VCaP (cell line): Measurements from ENCODE around the gene PLAAT3.

Experiments used
- H3K27ac ChIP-seq: fragments of 450-650 bp; 2 replicates; pipeline ENCODE4 v1.5.1; 2017
- TF ChIP-seq, protein P1 (sequence below): fragments of 450-650 bp; conservative IDR thresholded peaks from 2 replicates; pipeline ENCODE4 v1.5.1; 2017; ENCODE audit warnings: mild to moderate bottlenecking, moderate library complexity

Gene PLAAT3

DNA sequence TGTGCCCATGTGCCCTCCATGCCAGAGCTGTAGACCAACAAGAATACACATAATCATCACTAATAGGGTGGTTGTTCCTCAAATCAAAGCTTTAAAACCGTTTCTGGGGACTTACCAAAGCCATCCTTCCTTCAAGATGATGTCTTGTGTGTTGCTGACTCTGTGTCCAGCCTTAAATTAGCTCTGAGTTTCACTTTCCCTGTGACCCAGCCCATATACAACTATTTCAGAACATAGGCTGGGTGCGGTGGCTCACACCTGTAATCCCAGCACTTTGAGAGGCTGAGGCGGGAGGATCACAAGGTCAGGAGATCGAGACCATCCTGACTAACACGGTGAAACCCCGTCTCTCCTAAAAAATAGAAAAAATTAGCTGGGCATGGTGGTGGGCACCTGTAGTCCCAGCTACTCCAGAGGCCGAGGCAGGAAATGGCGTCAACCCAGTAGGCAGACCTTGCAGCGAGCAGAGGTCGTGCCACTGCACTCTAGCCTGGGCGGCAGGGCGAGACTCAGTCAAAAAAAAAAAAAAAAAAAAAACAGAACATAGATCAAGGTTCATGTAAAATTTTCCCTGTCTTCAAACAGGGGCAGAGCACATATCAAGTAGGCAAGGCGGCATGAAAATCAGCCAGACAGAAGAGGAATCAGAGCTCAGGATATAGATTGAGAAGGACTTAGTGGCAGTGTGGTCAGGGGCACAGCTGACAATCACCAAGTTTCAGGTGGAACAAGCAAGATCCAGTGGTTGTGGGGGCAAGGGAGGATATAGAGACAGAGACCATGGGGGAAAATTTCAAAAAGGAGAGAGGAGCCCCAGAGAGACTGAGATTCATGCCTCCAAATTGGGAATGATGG lies 50.8 kb downstream of the PLAAT3 start, which contains the start of gene PLAAT2:
Gene PLAAT2 (minus strand): TSS at position 179 of the 855 bp plus-strand sequence. CDS start 55 bp downstream, at position 124.
- TF ChIP-seq, protein P1, sequence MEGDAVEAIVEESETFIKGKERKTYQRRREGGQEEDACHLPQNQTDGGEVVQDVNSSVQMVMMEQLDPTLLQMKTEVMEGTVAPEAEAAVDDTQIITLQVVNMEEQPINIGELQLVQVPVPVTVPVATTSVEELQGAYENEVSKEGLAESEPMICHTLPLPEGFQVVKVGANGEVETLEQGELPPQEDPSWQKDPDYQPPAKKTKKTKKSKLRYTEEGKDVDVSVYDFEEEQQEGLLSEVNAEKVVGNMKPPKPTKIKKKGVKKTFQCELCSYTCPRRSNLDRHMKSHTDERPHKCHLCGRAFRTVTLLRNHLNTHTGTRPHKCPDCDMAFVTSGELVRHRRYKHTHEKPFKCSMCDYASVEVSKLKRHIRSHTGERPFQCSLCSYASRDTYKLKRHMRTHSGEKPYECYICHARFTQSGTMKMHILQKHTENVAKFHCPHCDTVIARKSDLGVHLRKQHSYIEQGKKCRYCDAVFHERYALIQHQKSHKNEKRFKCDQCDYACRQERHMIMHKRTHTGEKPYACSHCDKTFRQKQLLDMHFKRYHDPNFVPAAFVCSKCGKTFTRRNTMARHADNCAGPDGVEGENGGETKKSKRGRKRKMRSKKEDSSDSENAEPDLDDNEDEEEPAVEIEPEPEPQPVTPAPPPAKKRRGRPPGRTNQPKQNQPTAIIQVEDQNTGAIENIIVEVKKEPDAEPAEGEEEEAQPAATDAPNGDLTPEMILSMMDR: no peak
- no peak within 1 kb of the TSS for H3K27ac ChIP-seq

DNA sequence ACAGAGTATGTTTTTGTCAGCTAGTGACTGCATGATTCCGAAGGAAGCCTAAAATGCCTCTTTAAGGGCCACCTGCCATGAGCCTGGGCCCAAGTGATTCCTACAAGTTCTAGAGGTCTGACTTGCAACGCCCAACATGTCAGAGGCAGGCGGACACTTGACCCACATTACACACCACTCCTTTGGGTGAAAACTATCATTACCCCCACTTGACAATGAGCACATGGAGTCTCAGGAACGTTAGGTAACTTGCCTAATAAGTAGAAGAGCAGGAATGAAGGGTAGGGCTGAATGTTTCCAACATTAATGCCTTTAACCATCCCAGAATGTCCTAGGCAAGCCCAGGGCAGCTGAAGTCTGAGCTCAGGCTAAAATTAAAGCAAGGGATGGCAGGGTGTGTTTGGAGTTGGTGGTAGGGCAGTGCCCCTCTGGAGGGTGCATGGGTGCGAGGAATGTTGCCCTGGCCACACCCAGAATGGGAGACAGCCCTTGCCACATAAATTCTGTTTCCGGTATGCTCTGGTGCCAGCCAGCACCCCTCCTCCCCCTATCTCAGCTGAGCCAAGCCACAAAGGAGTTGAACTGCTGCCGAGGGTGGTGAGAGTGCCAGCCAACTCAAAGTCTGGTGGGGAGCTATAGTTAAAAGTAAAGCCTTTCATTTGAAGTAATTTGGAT lies 53.6 kb downstream of the PLAAT3 start:
- no peak overlapping the region for H3K27ac ChIP-seq
- TF ChIP-seq, protein P1: no peak

DNA sequence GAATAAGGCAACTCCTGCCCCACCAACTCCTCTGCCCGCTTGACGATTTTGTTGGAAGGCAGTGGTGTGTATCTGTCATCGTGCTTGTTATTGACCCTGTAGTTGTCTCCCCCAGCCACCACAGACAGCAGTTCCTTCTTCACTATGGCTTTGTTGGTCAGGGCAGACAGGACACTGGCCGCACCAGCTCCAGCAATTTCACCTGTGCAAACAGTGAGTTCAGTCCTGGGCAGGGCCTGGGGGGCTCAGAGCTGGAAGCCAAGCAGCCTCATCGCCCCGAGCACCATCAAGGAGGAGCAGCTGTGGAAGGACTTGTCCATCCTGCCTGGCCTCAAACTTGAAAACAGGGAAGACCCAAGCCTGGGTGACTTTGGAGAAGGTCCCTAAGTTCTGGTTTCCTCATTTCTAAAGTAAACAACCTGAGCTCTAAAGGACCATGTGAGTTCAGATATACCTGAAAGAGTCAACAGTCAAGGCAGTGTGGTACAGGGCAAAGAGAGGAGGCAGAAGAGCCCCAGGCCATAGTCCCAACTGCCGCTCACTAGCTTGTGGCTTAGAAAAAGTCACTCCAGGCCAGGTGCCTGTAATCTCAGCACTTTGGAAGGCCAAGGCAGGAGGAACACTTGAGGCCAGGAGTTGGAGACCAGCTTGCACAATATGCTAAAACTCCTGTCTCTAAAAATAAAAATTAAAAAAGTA lies 55.6 kb downstream of the PLAAT3 start:
- H3K27ac ChIP-seq: no peak overlapping the region
- TF ChIP-seq, protein P1: no peak

- H3K27ac ChIP-seq: no peak overlapping the region
- TF ChIP-seq, protein P1: no peak
Observed at GRCh38 chr11:63557570-63557969, 56.7 kb downstream of the PLAAT3 start.

DNA sequence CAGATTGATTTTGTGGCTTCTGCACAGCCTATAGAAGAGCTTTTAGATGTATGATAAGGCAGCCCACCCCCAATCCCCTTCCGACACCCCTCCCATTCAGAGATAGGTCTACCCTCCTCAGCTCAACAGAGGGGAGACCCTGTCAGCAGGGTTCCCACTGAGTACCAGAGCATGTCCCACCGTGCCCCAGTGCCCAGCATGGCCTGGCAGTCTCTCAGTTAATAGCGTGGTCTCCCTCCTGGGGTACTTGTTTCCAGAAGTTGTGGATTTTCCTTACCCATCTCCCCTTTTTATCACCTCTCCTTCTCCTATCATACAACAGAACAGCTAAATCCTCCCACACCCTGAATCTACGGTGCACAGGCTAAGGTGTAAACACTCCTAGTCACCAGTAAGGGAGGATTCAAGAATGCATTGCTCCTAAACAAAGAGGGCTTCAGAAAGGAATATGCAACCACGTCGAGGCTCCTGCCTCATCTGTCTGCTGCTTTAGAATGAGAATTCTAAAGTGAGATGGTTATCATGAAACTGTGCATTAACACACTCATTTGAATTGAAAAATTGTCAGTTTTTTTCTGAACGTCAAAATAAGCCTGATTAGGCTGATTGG lies 57.7 kb downstream of the PLAAT3 start:
- TF ChIP-seq, protein P1: no peak
- no peak overlapping the region for H3K27ac ChIP-seq

GRCh38 chr11:63554877-63555223 lies 59.4 kb downstream of the PLAAT3 start:
- TF ChIP-seq, protein P1: no peak
- H3K27ac ChIP-seq: no peak overlapping the region

DNA sequence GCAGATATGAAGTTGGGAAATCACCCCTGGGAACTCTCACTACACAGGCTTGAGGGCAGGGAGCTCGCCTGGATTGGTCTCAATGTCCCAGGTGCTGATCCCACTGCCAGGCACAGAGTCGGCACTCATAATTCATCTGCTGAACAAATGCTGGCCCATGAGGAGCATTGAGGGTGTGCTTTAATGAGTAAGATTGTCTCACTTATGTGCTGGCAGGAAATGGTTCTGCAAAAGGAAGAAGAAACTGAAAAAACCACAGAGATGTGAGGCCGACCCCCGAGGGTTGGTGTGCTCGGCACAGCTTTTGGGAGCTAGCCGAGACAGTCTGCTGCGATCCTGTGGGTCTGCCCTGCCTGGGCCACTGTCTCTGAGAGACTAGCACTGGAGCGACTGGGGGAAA lies 60.5 kb downstream of the PLAAT3 start:
- no peak overlapping the region for H3K27ac ChIP-seq

More for the DNA sequence above, 60.5 kb downstream of the PLAAT3 start:
- TF ChIP-seq, protein P1: no peak
